OCI-LY1 (cell line): ENCODE data around the gene KRTAP1-3.

ENCODE experiments used
- H2AFZ ChIP-seq: fragments of 200-600 bp; sonication (generic), shearing (Covaris generic); 2 replicates; pipeline ENCODE4 v1.6.0; 2014; ENCODE audit warnings: antibody characterized with exemption, mild to moderate bottlenecking, low read length
- H3F3A ChIP-seq: fragments of 200-600 bp; sonication (generic), shearing (Covaris generic); 2 replicates; pipeline ENCODE4 v1.6.0; 2014; ENCODE audit warnings: mild to moderate bottlenecking, antibody characterized with exemption, low read length, moderate library complexity; ENCODE audit not compliant: insufficient read depth
- H3K27ac ChIP-seq: fragments of 200-600 bp; sonication (generic); 2 replicates; pipeline ENCODE4 v1.5.1; 2014; ENCODE audit warnings: low read length, mixed run types, mild to moderate bottlenecking, low read depth; ENCODE audit not compliant: poor library complexity, severe bottlenecking
- H3K27me3 ChIP-seq: fragments of 200-600 bp; sonication (generic); 2 replicates; pipeline ENCODE4 v1.6.0; 2014; ENCODE audit warnings: antibody characterized with exemption, mild to moderate bottlenecking, low read length, moderate library complexity; ENCODE audit not compliant: insufficient read depth
- H3K36me3 ChIP-seq: fragments of 200-600 bp; sonication (generic); 2 replicates; pipeline ENCODE4 v1.6.1; 2014; ENCODE audit warnings: mild to moderate bottlenecking, antibody characterized with exemption, low read length, moderate library complexity, mixed read lengths; ENCODE audit not compliant: insufficient read depth
- H3K4me1 ChIP-seq: fragments of 200-600 bp; sonication (generic); 2 replicates; pipeline ENCODE4 v1.5.1; 2014; ENCODE audit warnings: mild to moderate bottlenecking, low read length, moderate library complexity; ENCODE audit not compliant: insufficient read depth, severe bottlenecking
- H3K4me2 ChIP-seq: fragments of 200-600 bp; sonication (generic), shearing (Covaris generic); 2 replicates; pipeline ENCODE4 v1.6.1; 2014; ENCODE audit warnings: low read length
- H3K4me3 ChIP-seq: fragments of 200-600 bp; sonication (generic); 2 replicates; pipeline ENCODE4 v1.5.1; 2014; ENCODE audit warnings: low read length, low read depth, mild to moderate bottlenecking, mixed read lengths; ENCODE audit not compliant: poor library complexity, severe bottlenecking
- H3K79me2 ChIP-seq: fragments of 200-600 bp; shearing (Covaris generic); 2 replicates; pipeline ENCODE4 v1.6.1; 2016; ENCODE audit warnings: mixed run types, low read length, mixed read lengths; ENCODE audit not compliant: insufficient read depth
- H3K9ac ChIP-seq: fragments of 200-600 bp; sonication (generic), shearing (Covaris generic); 2 replicates; pipeline ENCODE4 v1.6.1; 2014; ENCODE audit warnings: mild to moderate bottlenecking, low read length, mixed read lengths
- H3K9me2 ChIP-seq: fragments of 200-600 bp; sonication (generic), shearing (Covaris generic); 2 replicates; pipeline ENCODE4 v1.6.1; 2014; ENCODE audit warnings: low read depth, mild to moderate bottlenecking, low read length, mixed read lengths
- H3K9me3 ChIP-seq: fragments of 200-600 bp; shearing (Covaris generic); 2 replicates; pipeline ENCODE4 v1.6.1; 2014; ENCODE audit warnings: low read length, mixed read lengths
- H4K20me1 ChIP-seq: fragments of 200-600 bp; sonication (generic), shearing (Covaris generic); 2 replicates; pipeline ENCODE4 v1.6.0; 2016; ENCODE audit warnings: mild to moderate bottlenecking, low read length; ENCODE audit not compliant: insufficient read depth
- EZH2 ChIP-seq: fragments of 200-600 bp; sonication (generic), shearing (Covaris generic); IDR thresholded peaks from 2 replicates; pipeline ENCODE4 v1.8.0; 2017; ENCODE audit warnings: borderline replicate concordance, mixed run types, mild to moderate bottlenecking, antibody characterized with exemption, low read length, moderate library complexity, mixed read lengths
- TF ChIP-seq, protein P1 (sequence below): fragments of 200-600 bp; sonication (generic), shearing (Covaris generic); IDR thresholded peaks from 2 replicates; pipeline ENCODE4 v1.5.1; 2017; ENCODE audit warnings: mild to moderate bottlenecking, antibody characterized with exemption, low read length, moderate library complexity, mixed read lengths

KRTAP1-3 gene

DNA sequence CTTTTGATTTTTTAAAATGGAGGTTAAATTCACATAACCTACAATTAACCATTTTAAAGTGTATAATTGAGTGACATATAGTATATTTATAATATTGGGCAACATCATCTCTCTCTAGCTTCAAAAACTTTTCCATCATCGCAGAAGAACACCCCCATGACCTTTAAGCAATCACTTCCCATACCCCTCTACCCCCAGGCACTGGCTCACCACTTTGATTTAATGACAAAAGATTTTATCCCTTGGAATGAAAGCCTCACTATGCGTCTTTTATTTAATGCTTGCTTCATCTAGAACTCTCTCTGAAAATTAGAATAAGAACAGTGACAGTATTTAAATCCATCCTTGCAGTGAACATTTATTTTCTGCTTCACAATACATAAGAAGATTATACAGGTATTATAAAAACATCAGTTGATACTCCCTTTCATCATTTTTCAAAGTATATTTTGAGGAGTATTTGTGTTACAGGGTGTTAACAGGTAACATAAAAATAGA is 3.2 kb upstream of the KRTAP1-3 start:
- Histone ChIP-seq H3K4me1 (no peaks in the 10 kb centered on the region), H3K36me3 (no peaks in the 10 kb centered on the region), H3K79me2 (no peaks in the 10 kb centered on the region), H3K4me2 (no peak overlapping the region), H3K4me3 (no peak overlapping the region), H3K9me3 (no peaks in the 10 kb centered on the region), H3K9ac (no peak overlapping the region), H3K27ac (no peak overlapping the region), H2AFZ (no peak overlapping the region), H3K9me2 (no peaks in the 10 kb centered on the region), H4K20me1 (no peaks in the 10 kb centered on the region), H3F3A (no peaks in the 10 kb centered on the region), H3K27me3 (no peaks in the 10 kb centered on the region)
- TF ChIP-seq, protein P1, sequence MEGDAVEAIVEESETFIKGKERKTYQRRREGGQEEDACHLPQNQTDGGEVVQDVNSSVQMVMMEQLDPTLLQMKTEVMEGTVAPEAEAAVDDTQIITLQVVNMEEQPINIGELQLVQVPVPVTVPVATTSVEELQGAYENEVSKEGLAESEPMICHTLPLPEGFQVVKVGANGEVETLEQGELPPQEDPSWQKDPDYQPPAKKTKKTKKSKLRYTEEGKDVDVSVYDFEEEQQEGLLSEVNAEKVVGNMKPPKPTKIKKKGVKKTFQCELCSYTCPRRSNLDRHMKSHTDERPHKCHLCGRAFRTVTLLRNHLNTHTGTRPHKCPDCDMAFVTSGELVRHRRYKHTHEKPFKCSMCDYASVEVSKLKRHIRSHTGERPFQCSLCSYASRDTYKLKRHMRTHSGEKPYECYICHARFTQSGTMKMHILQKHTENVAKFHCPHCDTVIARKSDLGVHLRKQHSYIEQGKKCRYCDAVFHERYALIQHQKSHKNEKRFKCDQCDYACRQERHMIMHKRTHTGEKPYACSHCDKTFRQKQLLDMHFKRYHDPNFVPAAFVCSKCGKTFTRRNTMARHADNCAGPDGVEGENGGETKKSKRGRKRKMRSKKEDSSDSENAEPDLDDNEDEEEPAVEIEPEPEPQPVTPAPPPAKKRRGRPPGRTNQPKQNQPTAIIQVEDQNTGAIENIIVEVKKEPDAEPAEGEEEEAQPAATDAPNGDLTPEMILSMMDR, result no peak
- TF ChIP-seq EZH2, result no peak

DNA sequence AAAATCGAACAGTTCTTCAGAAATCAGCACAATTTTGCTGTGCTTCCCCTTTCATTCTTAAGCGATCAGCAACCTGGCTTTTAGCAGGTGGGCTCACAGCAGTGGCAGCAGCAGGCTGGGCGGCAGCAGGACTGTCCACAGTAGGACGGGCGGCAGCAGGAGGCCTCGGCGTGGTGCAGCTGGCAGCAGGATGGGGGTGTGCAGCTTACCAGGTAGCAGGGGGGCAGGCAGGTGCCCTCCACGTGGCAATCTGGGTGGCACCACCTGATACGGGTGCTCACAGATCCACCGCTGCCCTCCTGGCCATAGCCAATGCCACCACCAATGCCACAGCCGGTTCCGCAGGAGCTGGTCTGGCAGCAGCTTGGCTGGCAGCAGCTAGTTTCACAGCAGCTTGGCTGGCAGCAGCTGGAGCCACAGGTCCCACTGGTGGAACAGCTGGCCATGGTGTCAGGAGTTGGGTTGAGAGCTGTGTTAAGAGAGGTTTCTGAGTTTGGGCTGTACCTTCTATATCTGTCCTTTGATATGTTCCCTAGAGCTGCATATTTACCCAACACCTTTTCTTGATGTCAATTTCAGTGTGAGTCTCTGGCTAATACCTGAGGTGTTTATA is 4.9 kb downstream of the KRTAP1-3 start, which contains the start of gene KRTAP1-4:
Gene KRTAP1-4, minus strand, starts transcription at position 563 of the 613 bp plus-strand sequence. Its CDS starts 117 bp downstream, at position 446.
- no peaks in the 10 kb centered on the region for H3K79me2 ChIP-seq
- TF ChIP-seq, protein P1, result no peak
- no peak for TF ChIP-seq EZH2
- H3F3A ChIP-seq, result no peaks in the 10 kb centered on the region
- no peaks in the 10 kb centered on the region for H3K27me3 ChIP-seq
- H3K4me1 ChIP-seq, result no peaks in the 10 kb centered on the region
- no peaks in the 10 kb centered on the region for H3K9me2 ChIP-seq
- H3K9me3 ChIP-seq, result no peaks in the 10 kb centered on the region
- H2AFZ ChIP-seq, result no peak within 1 kb of the TSS
- H3K27ac ChIP-seq, result no peak within 1 kb of the TSS
- H4K20me1 ChIP-seq, result no peaks in the 10 kb centered on the region
- no peak within 1 kb of the TSS for H3K4me2 ChIP-seq
- H3K4me3 ChIP-seq, result no peak within 1 kb of the TSS
- no peak within 1 kb of the TSS for H3K9ac ChIP-seq
- H3K36me3 ChIP-seq, result no peaks in the 10 kb centered on the region

DNA sequence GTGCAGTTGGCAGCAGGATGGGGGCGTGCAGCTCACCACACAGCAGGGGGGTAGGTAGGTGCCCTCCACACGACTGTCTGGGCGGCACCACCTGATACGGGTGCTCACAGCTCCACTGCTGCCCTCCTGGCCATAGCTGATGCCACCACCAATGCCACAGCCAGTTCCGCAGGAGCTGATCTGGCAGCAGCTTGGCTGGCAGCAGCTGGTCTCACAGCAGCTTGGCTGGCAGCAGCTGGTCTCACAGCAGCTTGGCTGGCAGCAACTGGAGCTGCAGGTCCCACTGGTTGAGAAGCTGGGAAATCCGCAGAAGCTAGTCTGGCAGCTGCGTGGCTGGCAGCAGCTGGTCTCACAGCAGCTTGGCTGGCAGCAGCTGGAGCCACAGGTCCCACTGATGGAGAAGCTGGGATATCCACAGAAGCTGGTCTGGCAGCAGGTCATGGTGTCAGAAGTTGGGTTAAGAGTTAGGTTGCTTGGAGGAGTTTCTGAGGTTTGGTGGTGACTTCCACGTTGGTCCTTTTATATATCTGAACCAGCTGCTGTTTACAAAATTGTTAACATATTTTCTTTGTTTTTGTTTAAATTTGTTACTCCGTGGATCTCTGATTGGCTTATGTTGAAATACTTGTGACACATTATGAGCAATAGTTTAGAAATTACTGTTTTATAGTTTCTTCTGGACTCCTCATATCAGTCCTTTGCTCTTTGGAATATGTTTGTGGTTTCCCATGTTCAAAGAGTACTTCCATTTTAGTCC is 7.8 kb downstream of the KRTAP1-3 start, which contains the start of gene KRTAP1-5:
Gene KRTAP1-5, minus strand, starts transcription at position 494 of the 757 bp plus-strand sequence. Its CDS starts 53 bp downstream, at position 441.
- TF ChIP-seq, protein P1, result no peak
- no peak for TF ChIP-seq EZH2
- Histone ChIP-seq H3K27ac (no peak within 1 kb of the TSS), H3K9me2 (no peaks in the 10 kb centered on the region), H4K20me1 (no peaks in the 10 kb centered on the region), H3K4me3 (no peak within 1 kb of the TSS), H3K9me3 (no peaks in the 10 kb centered on the region), H3K79me2 (no peaks in the 10 kb centered on the region), H3K4me2 (no peak within 1 kb of the TSS), H3K27me3 (no peaks in the 10 kb centered on the region), H2AFZ (no peak within 1 kb of the TSS), H3F3A (no peaks in the 10 kb centered on the region), H3K36me3 (no peaks in the 10 kb centered on the region), H3K9ac (no peak within 1 kb of the TSS), H3K4me1 (no peaks in the 10 kb centered on the region)
